H9 (cell line): ENCODE data around the gene PSMD1. TPM values are rescaled to one million over a fixed set of nuclear protein-coding genes. Genes with fewer than 3 reads are reported as not detected.
A peak's percentile ranks its signal among the peaks of the same experiment; 100 is the strongest.
"Not testable (repeated sequence)": the region's sequence is repeated elsewhere in the genome, so short reads cannot be mapped to it uniquely, and the experiment has no call there.

ENCODE experiments used
- DNase-seq: peaks from one replicate; pipeline ENCODE4 v3.0.0-alpha.2; 2017
- H2AFZ ChIP-seq: one replicate; pipeline ENCODE4 v1.6.1; 2013; ENCODE audit warnings: mild to moderate bottlenecking, low read length, control low read depth, moderate library complexity
- H2AK5ac ChIP-seq: 2 replicates; pipeline ENCODE4 v1.6.1; 2013; ENCODE audit warnings: low read length, control low read depth, mixed read lengths; ENCODE audit not compliant: insufficient read length
- H2BK120ac ChIP-seq: one replicate; pipeline ENCODE4 v1.6.1; 2013; ENCODE audit warnings: low read depth, mild to moderate bottlenecking, low read length, control low read depth, inconsistent platforms; ENCODE audit not compliant: poor library complexity, severe bottlenecking
- H2BK12ac ChIP-seq: 2 replicates; pipeline ENCODE4 v1.6.1; 2013; ENCODE audit warnings: low read length, control low read depth, mixed read lengths, low read depth; ENCODE audit not compliant: insufficient read length
- H2BK15ac ChIP-seq: 2 replicates; pipeline ENCODE4 v1.6.1; 2013; ENCODE audit warnings: low read depth, low read length, control low read depth
- H2BK20ac ChIP-seq: one replicate; pipeline ENCODE4 v1.6.1; 2013; ENCODE audit warnings: low read depth, mild to moderate bottlenecking, low read length, control low read depth, inconsistent platforms; ENCODE audit not compliant: poor library complexity, severe bottlenecking
- H2BK5ac ChIP-seq: 2 replicates; pipeline ENCODE4 v1.6.1; 2013; ENCODE audit warnings: low read length, control low read depth, mixed read lengths; ENCODE audit not compliant: insufficient read length
- H3K14ac ChIP-seq: 2 replicates; pipeline ENCODE4 v1.6.1; 2013; ENCODE audit warnings: low read length, control low read depth; ENCODE audit not compliant: insufficient read depth
- H3K18ac ChIP-seq: 2 replicates; pipeline ENCODE4 v1.6.1; 2013; ENCODE audit warnings: low read depth, mild to moderate bottlenecking, mixed read lengths, low read length, control low read depth; ENCODE audit not compliant: insufficient read length
- H3K23ac ChIP-seq: 2 replicates; pipeline ENCODE4 v1.6.1; 2013; ENCODE audit warnings: low read length, control low read depth, mixed read lengths, low read depth; ENCODE audit not compliant: insufficient read length
- H3K23me2 ChIP-seq: 2 replicates; pipeline ENCODE4 v1.6.1; 2013; ENCODE audit warnings: low read depth, mild to moderate bottlenecking, mixed read lengths, low read length, control low read depth; ENCODE audit not compliant: insufficient read length, poor library complexity, severe bottlenecking
- H3K27ac ChIP-seq: 2 replicates; pipeline ENCODE4 v1.5.1; 2013; ENCODE audit warnings: low read length, control low read depth, mixed read lengths, low read depth; ENCODE audit not compliant: insufficient read length
- H3K27me3 ChIP-seq: 2 replicates; pipeline ENCODE4 v1.6.1; 2013; ENCODE audit warnings: low read length, control low read depth, inconsistent platforms; ENCODE audit not compliant: insufficient read depth
- H3K4ac ChIP-seq: 2 replicates; pipeline ENCODE4 v1.6.1; 2013; ENCODE audit warnings: low read depth, mild to moderate bottlenecking, control low read depth, inconsistent platforms, low read length, moderate library complexity
- H3K4me1 ChIP-seq: 2 replicates; pipeline ENCODE4 v1.6.1; 2013; ENCODE audit warnings: low read length, control low read depth, inconsistent platforms; ENCODE audit not compliant: insufficient read depth
- H3K4me2 ChIP-seq: 2 replicates; pipeline ENCODE4 v1.6.1; 2013; ENCODE audit warnings: low read length, control low read depth, mixed read lengths; ENCODE audit not compliant: insufficient read length, insufficient read depth
- H3K56ac ChIP-seq: 2 replicates; pipeline ENCODE4 v1.6.1; 2013; ENCODE audit warnings: low read depth, mild to moderate bottlenecking, mixed read lengths, low read length, control low read depth; ENCODE audit not compliant: insufficient read length
- H3K79me1 ChIP-seq: 2 replicates; pipeline ENCODE4 v1.6.1; 2013; ENCODE audit warnings: low read depth, mild to moderate bottlenecking, moderate library complexity, low read length, control low read depth, inconsistent platforms; ENCODE audit not compliant: insufficient read depth, poor library complexity, severe bottlenecking
- H3K79me2 ChIP-seq: 2 replicates; pipeline ENCODE4 v1.6.1; 2013; ENCODE audit warnings: low read length, control low read depth, inconsistent platforms; ENCODE audit not compliant: insufficient read depth
- H3K9ac ChIP-seq: 2 replicates; pipeline ENCODE4 v1.6.1; 2013; ENCODE audit warnings: low read length, control low read depth, mixed read lengths; ENCODE audit not compliant: insufficient read length; ENCODE audit errors: extremely low read depth
- H3K9me3 ChIP-seq: one replicate; pipeline ENCODE4 v1.6.1; 2013; ENCODE audit warnings: low read depth, low read length, inconsistent platforms; ENCODE audit not compliant: control insufficient read depth
- H3T11ph ChIP-seq: one replicate; pipeline ENCODE4 v1.6.1; 2013; ENCODE audit warnings: mild to moderate bottlenecking, low read length, control low read depth, inconsistent platforms
- H4K20me1 ChIP-seq: one replicate; pipeline ENCODE4 v1.6.1; 2013; ENCODE audit not compliant: control insufficient read depth, insufficient read length, insufficient read depth
- H4K5ac ChIP-seq: 2 replicates; pipeline ENCODE4 v1.6.1; 2013; ENCODE audit warnings: low read depth, mild to moderate bottlenecking, mixed read lengths, low read length, control low read depth; ENCODE audit not compliant: insufficient read length
- H4K8ac ChIP-seq: replicated peaks from 2 replicates; pipeline ENCODE4 v1.6.1; 2013; ENCODE audit warnings: low read length, control low read depth, mixed read lengths, low read depth; ENCODE audit not compliant: insufficient read length
- H4K91ac ChIP-seq: 2 replicates; pipeline ENCODE4 v1.6.1; 2013; ENCODE audit warnings: low read depth, mild to moderate bottlenecking, moderate library complexity, mixed read lengths, low read length, control low read depth; ENCODE audit not compliant: insufficient read length
- H3K27ac Mint-ChIP-seq, 3 experiments: 2 replicates in 2 of 3; 3 replicates in 1 of 3; pipeline ENCODE4 v1.8.0; 2020 to 2021; ENCODE audit warnings: mixed read lengths in 3 of 3, mild to moderate bottlenecking in 1 of 3, moderate library complexity in 1 of 3
- H3K27me3 Mint-ChIP-seq: 2 replicates; pipeline ENCODE4 v1.8.0; 2021; ENCODE audit warnings: low read depth, mild to moderate bottlenecking, moderate library complexity, mixed read lengths
- H3K36me3 Mint-ChIP-seq, 3 experiments: 2 replicates in 2 of 3; 3 replicates in 1 of 3; pipeline ENCODE4 v1.8.0; 2020 to 2021; ENCODE audit warnings: low read depth in 3 of 3, mixed read lengths in 3 of 3; ENCODE audit not compliant: insufficient read depth in 1 of 3
- H3K4me1 Mint-ChIP-seq, 2 experiments: 2 replicates each; pipeline ENCODE4 v1.8.0; 2020; ENCODE audit warnings: mixed read lengths in 2 of 2
- H3K4me3 Mint-ChIP-seq, 2 experiments: 2 replicates in 1 of 2; 3 replicates in 1 of 2; pipeline ENCODE4 v1.8.0; 2020 to 2021; ENCODE audit warnings: mild to moderate bottlenecking in 2 of 2, mixed read lengths in 2 of 2, moderate library complexity in 1 of 2
- H3K9me3 Mint-ChIP-seq, 2 experiments: 2 replicates in 1 of 2; 3 replicates in 1 of 2; pipeline ENCODE4 v1.8.0; 2020; ENCODE audit warnings: mild to moderate bottlenecking in 2 of 2, mixed read lengths in 2 of 2, moderate library complexity in 1 of 2
- WGBS: extraction: QIAGEN DNeasy Blood & Tissue Kit; methylation state at CpG from one replicate; pipeline ENCODE4 v1.1.7; 2013; ENCODE audit warnings: missing lambda C conversion rate, low lambda C conversion rate, mixed read lengths; ENCODE audit not compliant: insufficient read length; ENCODE audit errors: extremely low coverage; 5-methylcytosine and 5-hydroxymethylcytosine counted together
- total RNA-seq: library from RNA; stranded (reverse); gene quantifications from 2 replicates; pipeline ENCODE4 v1.2.1, GENCODE V29; 2021
- TF ChIP-seq, protein P1 (sequence below): fragments of 200-600 bp; sonication (generic); conservative IDR thresholded peaks from 3 replicates; pipeline ENCODE4 v1.8.0; 2021; ENCODE audit warnings: antibody characterized with exemption, mild to moderate bottlenecking

Gene PSMD1
- total RNA-seq, 1 experiment from 2014 or later, result 166 TPM

GRCh38 chr2:231099918-231100317 lies 43.3 kb downstream of the PSMD1 start:
- Histone ChIP-seq H2BK15ac (no peak overlapping the region), H3K14ac (no peak overlapping the region), H3T11ph (no peak overlapping the region), H3K4me1 (no peaks in the 10 kb centered on the region), H3K9me3 (peaks cover 19% of the 10 kb centered on the region), H2BK5ac (no peak overlapping the region), H4K8ac (no peak overlapping the region), H4K91ac (no peak overlapping the region), H2BK12ac (no peak overlapping the region), H3K23ac (no peak overlapping the region), H2BK20ac (no peak overlapping the region), H3K4ac (no peak overlapping the region), H3K9ac (no peak overlapping the region), H4K5ac (no peak overlapping the region), H3K27ac (no peak overlapping the region), H2AK5ac (no peak overlapping the region), H3K4me2 (no peak overlapping the region), H3K23me2 (no peaks in the 10 kb centered on the region), H4K20me1 (no peaks in the 10 kb centered on the region), H3K27me3 (no peaks in the 10 kb centered on the region), H3K79me2 (0 out of 2 replicates have a peak, but pooled peaks cover 2% of the 10 kb centered on the region), H3K79me1 (peaks cover 5% of the 10 kb centered on the region), H2AFZ (no peak overlapping the region), H3K18ac (no peak overlapping the region), H2BK120ac (no peak overlapping the region), H3K56ac (no peak overlapping the region)
- Mint-ChIP-seq H3K9me3 (peaks cover 13 to 16% of the 10 kb centered on the region in 2 experiments), H3K4me3 (no peak overlapping the region; a peak in 1 of 5 replicates), H3K27ac (peak overlapping the region in 2 of 3 experiments; percentile 36 to 88; a peak in 2 of 7 replicates), H3K4me1 (peaks cover 5 to 11% of the 10 kb centered on the region in 2 experiments), H3K36me3 (peaks cover 53 to 62% (median 60%) of the 10 kb centered on the region in 3 experiments), H3K27me3 (no peaks in the 10 kb centered on the region)
- peak; percentile 38 for DNase-seq
- no CpG with 5 or more reads among the region's 8 CpGs for WGBS
- TF ChIP-seq, protein P1, sequence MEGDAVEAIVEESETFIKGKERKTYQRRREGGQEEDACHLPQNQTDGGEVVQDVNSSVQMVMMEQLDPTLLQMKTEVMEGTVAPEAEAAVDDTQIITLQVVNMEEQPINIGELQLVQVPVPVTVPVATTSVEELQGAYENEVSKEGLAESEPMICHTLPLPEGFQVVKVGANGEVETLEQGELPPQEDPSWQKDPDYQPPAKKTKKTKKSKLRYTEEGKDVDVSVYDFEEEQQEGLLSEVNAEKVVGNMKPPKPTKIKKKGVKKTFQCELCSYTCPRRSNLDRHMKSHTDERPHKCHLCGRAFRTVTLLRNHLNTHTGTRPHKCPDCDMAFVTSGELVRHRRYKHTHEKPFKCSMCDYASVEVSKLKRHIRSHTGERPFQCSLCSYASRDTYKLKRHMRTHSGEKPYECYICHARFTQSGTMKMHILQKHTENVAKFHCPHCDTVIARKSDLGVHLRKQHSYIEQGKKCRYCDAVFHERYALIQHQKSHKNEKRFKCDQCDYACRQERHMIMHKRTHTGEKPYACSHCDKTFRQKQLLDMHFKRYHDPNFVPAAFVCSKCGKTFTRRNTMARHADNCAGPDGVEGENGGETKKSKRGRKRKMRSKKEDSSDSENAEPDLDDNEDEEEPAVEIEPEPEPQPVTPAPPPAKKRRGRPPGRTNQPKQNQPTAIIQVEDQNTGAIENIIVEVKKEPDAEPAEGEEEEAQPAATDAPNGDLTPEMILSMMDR, result peak; percentile 70

DNA sequence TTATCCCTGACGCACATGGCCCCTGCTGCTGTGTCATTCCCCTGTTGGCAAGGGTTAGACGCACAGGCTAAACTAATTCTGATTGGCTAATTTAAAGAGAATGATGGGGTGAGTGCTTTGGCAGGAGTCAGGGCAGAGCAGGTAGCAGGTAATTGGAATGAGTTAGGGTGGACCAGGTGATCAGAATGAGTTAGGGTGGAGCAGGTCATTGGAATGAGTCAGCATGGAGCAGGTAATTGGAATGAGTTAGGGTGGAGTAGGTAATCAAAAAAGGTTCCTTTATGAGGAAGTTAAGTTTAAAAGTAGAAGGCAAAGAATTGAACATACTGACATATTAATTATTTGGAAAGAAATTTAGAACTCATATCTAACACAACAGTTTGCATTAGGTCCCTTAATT lies 43.7 kb downstream of the PSMD1 start:
- not testable (repeated sequence) for H2AK5ac ChIP-seq, H3K4me3 Mint-ChIP-seq, H3K4me1 ChIP-seq, H3K79me2 ChIP-seq, H3K27ac ChIP-seq, H2BK5ac ChIP-seq, H3T11ph ChIP-seq, H3K79me1 ChIP-seq, H4K91ac ChIP-seq, H2BK120ac ChIP-seq, H3K23ac ChIP-seq, H3K4me1 Mint-ChIP-seq, H2BK20ac ChIP-seq, H4K8ac ChIP-seq, H2BK12ac ChIP-seq, H2BK15ac ChIP-seq, H3K18ac ChIP-seq, H4K20me1 ChIP-seq, H3K23me2 ChIP-seq, H3K4me2 ChIP-seq, H3K27me3 Mint-ChIP-seq, H3K56ac ChIP-seq, DNase-seq, H4K5ac ChIP-seq, H3K4ac ChIP-seq, H3K27me3 ChIP-seq, H3K14ac ChIP-seq, H3K9ac ChIP-seq, H2AFZ ChIP-seq
- Mint-ChIP-seq H3K36me3 (peaks cover 52 to 58% (median 57%) of the 10 kb centered on the region in 3 experiments), H3K27ac (peak overlapping the region in 2 of 3 experiments; percentile 11 to 88; a peak in 3 of 7 replicates), H3K9me3 (peaks cover 13 to 16% of the 10 kb centered on the region in 2 experiments)
- no CpG with 5 or more reads among the region's 2 CpGs for WGBS
- peaks cover 19% of the 10 kb centered on the region for H3K9me3 ChIP-seq
